Left renal pelvis (tissue), 4 donors: ENCODE results near the gene ZNF84. TPM values are rescaled to one million over a fixed set of nuclear protein-coding genes. Genes with fewer than 3 reads are reported as not detected.

Experiments
- DNase-seq, 4 donors: peaks; one replicate each; pipeline ENCODE4 v3.0.0-alpha.2; 2013; ENCODE audit warnings: low read depth in 4 of 4, low spot score in 3 of 4
- polyA plus RNA-seq, 4 donors: library from polyadenylated mRNA; unstranded; fragments of 120-200 nt; gene quantifications; one replicate each; pipeline ENCODE4 v1.2.1, GENCODE V29; 2013; ENCODE audit not compliant: insufficient read length in 4 of 4

The ZNF84 gene
- polyA plus RNA-seq, result 10 to 100 TPM; 73.7 to 84.7 (median 75.7) TPM

GRCh38 chr12:133037207-133038005, at the start of gene ZNF84:
ZNF84 (plus strand) TSS chr12:133037509; CDS start chr12:133041468, 3,959 bp downstream.
- peak; percentile 91 to 97 (median 96) for DNase-seq

DNA sequence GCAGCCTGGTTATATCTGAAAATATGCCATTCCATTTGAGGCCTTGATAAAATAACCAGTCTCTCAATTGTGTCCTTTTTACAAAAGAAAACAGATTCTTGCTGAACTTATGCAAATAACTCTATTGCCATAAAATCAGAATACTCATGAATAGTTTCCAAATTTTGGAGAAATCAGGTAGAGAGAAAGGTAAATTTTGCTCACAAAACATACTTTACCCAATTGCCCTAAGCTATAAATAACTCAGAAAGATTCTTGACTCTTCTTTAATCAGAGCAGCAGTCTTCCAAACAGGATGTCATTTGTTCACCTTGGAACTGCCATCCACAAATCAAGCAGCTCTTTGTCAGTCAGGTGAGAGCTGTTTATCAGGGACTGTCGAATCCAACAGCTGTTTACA, 38.6 kb upstream of the ZNF84 start:
- DNase-seq, result no peak

GRCh38 chr12:133010657-133011297, 26.5 kb upstream of the ZNF84 start:
- DNase-seq, result no peak

DNA sequence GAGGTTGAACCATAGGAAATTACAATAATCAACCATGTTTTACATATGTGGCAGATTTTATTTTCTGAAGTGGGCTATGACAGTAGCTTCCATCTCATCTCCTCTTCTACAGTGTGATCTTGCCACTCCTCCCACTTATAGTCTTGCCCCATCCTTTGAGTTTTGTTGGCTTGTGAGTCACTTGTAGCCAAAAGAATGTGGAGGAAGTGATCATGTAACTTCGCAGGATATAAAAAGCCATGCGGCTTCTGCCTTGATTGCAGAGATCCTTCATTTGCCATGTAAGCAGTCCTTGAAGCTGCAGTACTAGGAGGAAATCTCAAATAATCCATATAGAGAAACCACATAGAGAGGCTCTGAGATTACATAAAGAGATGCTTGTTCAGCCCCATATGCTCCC, 13.7 kb upstream of the ZNF84 start:
- DNase-seq, result no peak

DNA sequence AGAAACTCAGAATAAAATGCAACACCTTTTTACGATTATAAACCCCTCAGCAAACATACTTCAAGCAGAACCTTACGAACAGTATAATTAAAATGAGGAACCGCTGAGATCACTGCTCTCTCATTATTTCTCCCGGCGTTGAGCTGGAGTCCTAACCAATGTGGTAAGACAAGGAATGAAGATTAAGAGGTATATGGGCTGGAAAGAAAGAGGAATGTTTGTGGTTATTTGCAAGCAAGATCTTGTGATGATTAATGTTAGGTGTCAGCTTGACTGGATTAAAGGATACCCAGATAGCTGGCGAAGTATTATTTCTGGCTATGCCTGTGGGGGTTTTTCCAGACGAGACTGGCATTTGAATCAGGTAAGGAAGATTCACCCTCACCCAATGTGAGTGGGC, 10.3 kb upstream of the ZNF84 start:
- no peak for DNase-seq

- no peak for DNase-seq
These were observed 905 bp downstream of the ZNF84 start for GRCh38 chr12:133038118-133038709.

- DNase-seq, result no peak
These were observed 9.4 kb downstream of the ZNF84 start for GRCh38 chr12:133046698-133047097.

GRCh38 chr12:133057446-133057845, 20.1 kb downstream of the ZNF84 start:
- DNase-seq, result no peak

GRCh38 chr12:133058203-133059113, 21.1 kb downstream of the ZNF84 start:
- DNase-seq, result no peak

DNA sequence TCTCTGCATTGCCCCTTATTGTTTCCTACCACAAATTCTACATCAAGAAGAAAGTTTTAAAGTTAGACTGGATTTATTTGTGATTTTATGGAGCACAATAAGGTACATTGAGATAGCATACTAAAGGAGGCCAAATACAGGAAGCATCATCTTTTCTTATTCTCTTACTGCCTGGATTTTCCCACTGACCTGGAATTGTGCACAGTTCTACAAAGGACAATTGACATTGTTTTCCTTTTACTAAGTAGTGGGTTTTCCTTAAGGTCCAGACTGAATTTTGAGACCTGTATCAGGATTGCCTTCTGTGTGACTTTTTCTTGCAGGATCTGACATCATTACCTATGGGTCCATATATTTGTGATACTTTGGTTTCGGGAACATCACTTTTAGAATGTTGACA, 24.6 kb downstream of the ZNF84 start:
- DNase-seq, result no peak

GRCh38 chr12:133063556-133063955, 26.2 kb downstream of the ZNF84 start:
- DNase-seq, result no peak

- no peak for DNase-seq
These were observed 36.5 kb downstream of the ZNF84 start for GRCh38 chr12:133073836-133074235.

DNA sequence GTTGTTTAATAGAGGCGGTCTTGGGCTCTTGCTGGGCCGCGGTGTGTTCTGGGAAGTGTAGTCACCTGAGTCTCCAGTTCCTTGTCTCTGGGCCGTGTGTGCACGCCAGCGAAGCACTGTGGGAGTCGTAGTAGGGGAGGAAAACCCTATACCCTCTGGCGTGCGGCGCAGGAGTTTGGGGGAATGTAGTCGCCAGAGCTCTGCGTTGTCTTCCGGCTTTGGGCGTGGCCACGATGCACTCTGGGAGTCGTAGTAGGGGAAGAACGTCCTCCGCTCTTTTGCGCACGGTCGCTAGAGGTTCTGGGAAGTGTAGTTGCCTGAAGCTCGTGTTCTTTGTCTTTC, 42.7 kb downstream of the ZNF84 start:
- peak in 3 of 4 donors; percentile 98 to 99 (median 99) for DNase-seq

DNA sequence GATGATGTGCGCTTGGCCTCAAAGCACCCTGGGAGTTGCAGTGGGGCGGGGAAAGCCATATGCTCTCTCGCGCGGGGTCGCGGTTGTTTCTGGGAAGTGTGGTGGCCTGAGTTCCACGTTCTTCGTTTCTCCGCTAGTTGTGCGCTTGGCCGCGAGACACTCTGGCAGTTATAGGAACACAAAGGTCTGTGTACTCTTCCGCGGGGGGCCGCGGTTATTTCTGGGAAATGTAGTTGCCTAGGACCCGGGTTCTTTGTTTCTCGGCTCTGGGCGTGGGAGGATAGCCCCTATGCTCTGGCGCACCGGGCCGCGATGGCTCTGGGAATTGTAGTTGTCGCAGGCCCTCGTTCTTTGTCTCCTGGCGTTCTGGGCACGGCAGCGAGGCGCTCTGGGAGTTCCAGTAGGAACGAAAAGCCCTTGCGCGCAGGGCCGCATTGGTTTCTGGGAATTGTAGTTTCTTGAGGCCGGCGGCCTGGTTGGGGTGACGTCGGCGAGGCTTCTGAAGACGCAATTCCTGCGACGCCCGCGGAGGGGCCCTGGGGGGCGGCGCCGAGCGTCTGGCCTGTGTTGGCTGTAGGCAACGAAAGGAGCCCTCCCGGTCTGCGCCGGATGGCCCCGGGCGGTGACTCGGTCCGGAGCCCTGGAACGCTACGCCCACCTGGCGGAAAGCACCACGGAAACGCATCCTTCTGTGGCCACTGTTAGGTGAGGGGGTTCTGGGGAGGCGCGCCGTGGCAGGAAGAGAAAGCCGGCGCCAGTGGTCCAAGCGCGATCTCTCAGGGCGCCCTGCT, 43.3 kb downstream of the ZNF84 start, which contains the start of gene ZNF140:
Gene ZNF140 (plus strand): TSS at position 556 of the 791 bp plus-strand sequence. CDS start 398 bp downstream, outside the sequence.
- DNase-seq, result peak; percentile 90 to 97 (median 94)

GRCh38 chr12:133081159-133081780, 44.0 kb downstream of the ZNF84 start:
- no peak for DNase-seq

DNA sequence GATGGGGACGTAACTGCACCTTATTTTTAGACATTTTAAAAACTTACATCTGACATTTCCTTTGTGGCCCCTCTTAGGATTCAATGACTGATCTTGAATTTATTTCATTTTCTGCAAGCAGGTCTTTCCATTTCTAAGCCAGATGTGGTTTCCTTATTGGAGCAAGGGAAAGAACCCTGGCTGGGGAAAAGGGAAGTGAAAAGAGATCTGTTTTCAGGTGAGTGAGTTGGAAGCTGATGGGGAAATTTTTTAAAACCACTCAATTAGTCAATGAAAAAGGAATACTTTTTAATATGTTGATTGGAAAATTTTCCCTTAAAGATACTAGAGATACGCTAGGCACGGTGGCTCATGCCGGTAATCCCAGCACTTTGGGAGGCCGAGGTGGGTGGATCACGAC, 46.0 kb downstream of the ZNF84 start:
- no peak for DNase-seq

DNA sequence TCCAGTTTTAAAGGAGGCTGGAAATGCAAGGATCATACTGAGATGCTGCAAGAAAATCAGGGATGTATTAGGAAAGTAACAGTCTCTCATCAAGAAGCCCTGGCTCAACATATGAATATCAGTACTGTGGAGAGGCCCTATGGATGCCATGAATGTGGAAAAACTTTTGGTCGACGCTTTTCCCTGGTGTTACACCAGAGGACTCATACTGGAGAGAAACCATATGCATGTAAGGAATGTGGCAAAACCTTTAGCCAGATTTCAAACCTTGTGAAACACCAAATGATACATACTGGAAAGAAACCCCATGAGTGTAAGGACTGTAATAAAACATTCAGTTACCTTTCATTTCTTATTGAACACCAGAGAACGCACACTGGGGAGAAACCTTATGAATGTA, 68.3 kb downstream of the ZNF84 start:
- DNase-seq, result no peak

DNA sequence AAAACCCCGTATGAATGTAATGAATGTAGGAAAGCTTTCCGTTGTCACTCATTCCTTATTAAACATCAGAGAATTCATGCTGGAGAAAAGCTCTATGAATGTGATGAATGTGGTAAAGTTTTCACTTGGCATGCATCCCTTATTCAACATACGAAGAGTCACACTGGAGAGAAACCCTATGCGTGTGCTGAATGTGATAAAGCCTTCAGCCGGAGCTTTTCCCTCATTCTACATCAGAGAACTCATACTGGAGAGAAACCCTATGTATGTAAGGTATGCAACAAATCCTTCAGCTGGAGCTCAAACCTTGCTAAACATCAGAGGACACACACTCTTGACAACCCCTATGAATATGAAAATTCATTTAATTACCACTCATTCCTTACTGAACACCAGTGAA, 68.9 kb downstream of the ZNF84 start:
- DNase-seq, result no peak

DNA sequence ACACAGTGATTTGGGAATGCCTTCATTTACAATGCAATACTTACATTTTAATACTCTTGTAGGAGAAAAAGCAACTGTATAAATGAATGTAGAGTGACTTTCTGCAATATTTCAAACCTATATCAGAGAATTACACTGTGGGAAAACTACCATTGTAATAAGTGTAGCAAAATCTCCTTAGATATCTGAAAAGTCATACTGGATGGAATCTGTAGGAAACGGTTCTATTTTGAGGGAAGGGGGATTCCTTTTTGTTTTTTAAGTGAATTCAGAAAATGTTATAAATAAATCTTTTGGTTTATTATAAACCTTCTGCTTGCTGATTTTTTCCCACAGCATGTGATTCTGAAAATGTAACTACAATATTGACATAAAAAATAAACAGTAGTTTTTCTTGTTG, 69.8 kb downstream of the ZNF84 start:
- no peak for DNase-seq
